GM19395 (cell line): Measurements from ENCODE around the gene SKI.

Source experiments
- ATAC-seq: cut with Tn5 transposase; IDR thresholded peaks from one replicate; pipeline ENCODE4 v1.9.1; 2021; ENCODE audit warnings: mild to moderate bottlenecking, moderate library complexity; ENCODE audit not compliant: unreplicated experiment

SKI gene

DNA sequence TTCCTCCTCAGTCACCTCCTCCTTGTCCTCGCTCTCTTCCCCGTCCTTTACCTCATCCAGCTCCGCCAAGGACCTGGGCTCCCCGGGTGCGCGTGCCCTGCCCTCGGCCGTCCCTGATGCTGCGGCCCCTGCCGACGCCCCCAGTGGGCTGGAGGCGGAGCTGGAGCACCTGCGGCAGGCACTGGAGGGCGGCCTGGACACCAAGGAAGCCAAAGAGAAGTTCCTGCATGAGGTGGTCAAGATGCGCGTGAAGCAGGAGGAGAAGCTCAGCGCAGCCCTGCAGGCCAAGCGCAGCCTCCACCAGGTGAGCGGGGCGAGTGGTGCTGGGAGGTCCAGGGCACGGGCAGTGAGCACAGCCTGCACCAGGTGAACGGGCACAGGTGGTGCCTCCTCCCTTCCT is 76.2 kb downstream of the SKI start:
- ATAC-seq: no peak

- ATAC-seq: no peak
These were observed 77.0 kb downstream of the SKI start for GRCh38 chr1:2304921-2305681.

DNA sequence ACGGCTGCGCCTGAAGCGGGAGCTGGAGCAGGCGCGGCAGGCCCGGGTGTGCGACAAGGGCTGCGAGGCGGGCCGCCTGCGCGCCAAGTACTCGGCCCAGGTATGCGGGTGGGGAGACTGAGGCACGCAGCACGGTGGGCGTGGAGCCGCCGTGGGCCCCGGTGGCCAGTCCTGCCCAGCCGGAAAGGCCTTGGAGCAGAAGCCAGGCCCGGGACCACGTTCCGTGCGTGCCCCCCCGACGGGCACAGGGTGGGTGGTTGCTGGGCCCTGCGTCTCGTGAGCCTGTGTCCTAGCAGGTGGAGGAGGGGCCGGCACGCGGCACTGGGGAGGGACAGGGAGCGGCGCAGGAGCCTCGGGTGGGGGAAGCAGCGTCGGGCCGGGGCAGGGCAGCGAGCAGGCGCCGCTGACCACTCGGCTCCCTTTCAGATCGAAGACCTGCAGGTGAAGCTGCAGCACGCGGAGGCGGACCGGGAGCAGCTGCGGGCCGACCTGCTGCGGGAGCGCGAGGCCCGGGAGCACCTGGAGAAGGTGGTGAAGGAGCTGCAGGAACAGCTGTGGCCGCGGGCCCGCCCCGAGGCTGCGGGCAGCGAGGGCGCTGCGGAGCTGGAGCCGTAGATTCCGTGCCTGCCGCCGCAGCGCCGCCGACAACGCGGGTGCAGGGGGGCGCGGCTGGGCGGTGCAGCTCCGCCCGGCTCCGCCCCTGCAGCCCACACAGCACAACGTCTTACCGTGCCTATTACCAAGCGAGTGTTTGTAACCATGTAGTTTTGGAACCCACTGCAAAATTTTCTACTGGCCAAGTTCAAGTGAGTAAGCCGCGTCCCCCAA is 78.2 kb downstream of the SKI start:
- no peak for ATAC-seq

GRCh38 chr1:2307064-2307605 is 79.0 kb downstream of the SKI start:
- ATAC-seq: no peak

- ATAC-seq: no peak
These were observed 79.9 kb downstream of the SKI start for GRCh38 chr1:2307972-2308371.

GRCh38 chr1:2308844-2309243 is 80.7 kb downstream of the SKI start:
- no peak for ATAC-seq

DNA sequence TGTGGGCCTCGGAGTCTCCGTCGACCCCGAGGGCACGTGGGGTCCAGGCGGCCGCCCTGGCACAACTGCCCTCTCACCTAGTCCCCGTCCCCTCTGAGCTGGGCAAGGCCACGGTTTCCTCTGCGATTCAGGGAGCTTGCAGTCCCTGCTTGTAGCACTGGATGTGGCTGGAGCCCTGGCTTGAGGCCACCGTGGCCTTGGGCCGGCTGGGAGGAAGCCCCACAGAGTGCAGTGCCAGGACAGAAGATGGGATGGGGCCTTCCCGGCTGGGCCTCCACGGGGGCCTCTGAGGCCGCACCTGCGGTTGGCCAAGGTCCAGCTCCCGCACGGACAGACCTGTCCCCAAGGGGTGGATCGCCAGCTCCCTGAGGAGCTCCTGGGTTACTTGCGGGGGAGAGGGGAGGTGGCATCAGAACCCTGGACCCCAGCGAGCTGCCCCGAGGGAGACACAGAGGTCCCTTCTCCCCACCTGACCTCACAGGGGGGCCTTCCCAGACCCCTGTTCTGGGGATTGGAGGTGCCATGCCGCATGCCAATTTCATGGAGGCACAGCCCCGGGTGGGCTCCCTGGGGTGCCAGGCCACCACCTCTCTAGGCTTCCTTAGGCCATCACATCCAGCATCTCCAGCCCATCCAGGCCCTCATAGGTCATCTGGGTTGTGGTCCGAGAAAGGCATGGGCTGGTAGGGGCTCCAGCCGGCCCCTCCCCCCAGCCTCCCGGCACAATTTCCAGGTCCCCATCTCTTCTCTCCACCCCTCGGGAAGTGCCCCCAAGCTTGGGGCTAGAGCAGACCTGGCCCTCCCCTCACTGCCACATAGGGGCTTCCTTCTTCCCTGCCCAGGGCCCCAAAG is 82.4 kb downstream of the SKI start:
- ATAC-seq: no peak

GRCh38 chr1:2311184-2312032 is 83.3 kb downstream of the SKI start:
- ATAC-seq: no peak

DNA sequence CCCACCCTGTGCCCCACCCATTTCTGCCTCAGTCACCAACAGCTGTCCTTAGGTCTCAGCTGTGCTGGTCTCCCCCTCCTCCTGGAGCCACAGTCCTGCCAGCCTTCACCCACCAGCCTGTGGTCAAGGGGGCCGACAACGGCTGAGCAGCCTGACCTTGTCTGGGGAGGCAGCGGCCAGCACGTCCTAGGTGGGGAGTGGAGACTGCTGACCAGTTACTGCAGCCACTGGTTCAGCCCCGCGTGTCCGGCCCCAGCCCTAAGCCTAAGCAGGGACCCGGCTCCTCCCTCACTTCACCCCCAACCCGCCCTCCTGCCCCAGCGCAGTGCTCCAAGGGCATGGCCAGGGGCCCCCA is 84.0 kb downstream of the SKI start:
- no peak for ATAC-seq

DNA sequence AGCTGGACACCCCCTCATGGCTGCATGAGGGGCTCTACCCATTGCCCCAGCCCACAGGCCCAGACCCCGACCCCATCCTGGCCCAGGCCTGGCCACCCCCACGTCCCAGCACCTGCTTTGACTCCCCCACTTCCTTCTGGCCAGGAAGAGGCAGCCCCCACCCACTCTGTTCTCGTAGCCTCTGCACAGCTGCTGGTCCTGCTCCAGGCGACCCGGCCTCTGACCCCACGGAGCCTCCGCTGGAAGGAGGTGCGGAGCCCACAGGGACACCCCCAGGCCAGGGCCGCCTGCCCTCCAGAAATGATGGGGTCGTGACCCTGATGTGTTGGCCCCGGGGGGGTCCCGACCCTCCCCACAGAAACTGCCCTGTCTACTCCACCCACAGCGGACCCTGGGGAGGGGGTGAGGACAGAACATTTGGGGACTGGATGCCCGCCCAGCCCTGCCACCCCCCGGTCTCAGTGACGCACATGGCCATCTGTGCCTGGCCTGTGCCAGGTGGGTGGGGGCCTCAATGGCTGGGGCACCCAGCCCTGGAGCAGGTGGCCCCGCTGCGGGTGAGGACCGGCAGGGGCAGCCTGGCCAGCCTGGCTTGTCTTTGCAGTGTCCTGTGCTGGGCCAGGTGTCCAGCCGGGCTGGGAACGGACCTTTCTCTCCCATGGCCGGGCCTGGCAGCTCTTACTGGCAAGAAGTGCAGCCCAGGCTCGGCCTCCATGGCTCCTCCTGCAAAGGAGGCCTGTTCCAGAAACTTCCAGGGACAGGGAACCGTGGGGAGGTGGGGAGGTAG is 84.6 kb downstream of the SKI start:
- ATAC-seq: no peak

DNA sequence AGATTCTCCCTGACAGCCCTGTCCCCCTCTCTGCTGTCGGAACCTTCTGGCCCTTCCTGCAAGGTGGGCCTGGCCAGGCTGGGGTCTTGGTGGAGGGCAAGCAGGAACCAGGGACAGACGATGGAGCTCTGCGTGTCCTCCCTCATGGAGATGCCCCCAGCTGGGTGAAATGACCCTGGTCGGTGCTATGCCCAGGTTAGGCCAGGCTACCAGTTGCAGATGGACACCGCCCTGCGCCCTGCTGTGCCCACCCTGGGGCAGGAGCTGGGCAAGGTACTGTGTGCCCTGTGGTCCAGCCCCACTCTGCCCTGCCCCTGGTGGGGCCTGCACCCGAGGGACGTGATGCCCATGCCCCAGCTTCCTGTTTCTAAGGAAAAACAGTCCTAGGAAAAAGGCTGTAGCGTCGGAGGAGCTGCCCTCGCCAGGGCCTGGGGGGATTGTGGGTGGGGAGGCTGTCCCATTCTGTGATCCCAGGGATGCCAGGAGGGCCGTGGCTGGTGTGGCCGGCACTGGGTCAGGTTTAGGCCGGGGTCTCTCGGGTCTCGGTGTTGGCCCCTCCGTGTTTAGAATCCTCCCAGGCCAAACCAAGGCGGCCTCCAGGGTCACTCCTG is 85.6 kb downstream of the SKI start:
- ATAC-seq: no peak

- ATAC-seq: no peak
These were observed 86.2 kb downstream of the SKI start for GRCh38 chr1:2314273-2314802.

GRCh38 chr1:2314803-2315673 is 86.9 kb downstream of the SKI start:
- no peak for ATAC-seq

DNA sequence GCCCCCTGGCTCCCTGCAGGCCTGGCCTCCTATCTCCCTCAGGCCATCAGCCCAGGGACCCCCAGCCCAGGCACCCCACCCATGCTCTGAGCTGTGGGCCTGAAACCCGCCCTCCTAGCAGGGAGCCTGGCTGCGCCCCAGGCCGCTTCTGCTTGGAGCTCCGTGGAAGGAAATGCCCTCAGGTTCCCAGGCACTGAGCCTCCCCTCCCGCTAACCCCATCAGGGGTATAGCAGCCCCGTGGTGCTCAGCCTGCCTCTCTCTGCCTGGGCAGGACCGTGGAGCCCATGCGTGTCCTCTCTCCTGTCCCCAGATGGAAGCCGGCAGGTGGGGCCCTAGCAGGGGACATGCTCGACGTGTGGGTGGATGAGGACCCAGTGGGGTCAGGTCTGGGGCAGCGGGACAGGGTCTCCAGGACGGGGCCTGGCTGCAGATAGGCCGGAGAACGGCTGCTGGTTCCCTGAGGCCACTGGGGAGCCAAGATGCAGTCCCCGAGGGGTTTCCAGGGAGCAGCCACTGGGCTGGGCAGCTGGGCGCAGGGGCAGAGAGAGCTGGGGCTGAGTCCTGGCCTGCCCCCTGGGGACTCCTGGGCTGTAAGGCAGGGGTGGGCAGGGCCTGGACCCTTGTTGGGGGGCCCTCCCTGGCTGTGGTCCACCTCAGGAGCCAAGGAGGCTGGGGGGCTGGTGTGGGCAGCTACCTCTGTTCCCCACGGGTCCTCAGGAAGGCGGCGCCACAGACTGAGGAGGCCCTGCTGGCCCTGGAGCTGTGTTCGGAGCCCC is 87.7 kb downstream of the SKI start:
- no peak for ATAC-seq

DNA sequence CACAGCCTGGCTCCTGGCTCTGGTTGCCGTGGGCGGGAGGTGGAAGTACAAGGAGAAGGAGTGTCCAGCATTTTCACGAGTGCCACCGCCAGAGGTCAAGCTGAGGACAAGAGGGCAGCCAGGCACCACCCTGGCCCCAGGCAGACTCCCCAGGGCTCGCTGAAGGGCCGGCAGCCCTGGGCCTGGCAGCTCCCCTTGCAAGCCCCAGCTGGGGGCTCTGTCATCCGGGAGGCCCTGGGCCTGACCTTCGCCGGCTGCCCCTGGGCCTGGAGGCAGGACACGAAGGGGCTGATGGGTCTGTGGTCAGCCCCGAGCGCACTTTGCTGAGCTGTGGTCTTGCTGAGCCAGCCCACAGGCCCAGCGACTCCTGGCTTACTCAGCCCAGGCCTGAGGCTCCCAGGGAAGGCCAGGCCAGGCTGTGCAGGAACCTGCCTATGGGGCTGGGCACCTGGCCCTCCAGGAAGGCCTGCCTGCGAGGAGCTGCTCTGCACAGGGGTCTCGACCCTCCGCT is 88.4 kb downstream of the SKI start:
- no peak for ATAC-seq

- no peak for ATAC-seq
These were observed 89.3 kb downstream of the SKI start for GRCh38 chr1:2317230-2318065.
